K562 (cell line): Measurements from ENCODE around the gene KIF25. TPM values are rescaled to one million over a fixed set of nuclear protein-coding genes. Genes with fewer than 3 reads are reported as not detected.

Source experiments
- ARID4B ChIP-seq: sonication (generic); formaldehyde crosslinking; IDR thresholded peaks from 2 replicates; pipeline ENCODE4 v1.8.0; 2022; ENCODE audit warnings: mild to moderate bottlenecking, missing genetic modification reagents
- MYC ChIP-seq, 2 experiments: fragments of 250-450 bp in 1 of 2; sonication (Bioruptor Pico) in 1 of 2; IDR thresholded peaks; 2 replicates each; pipeline versions ENCODE4 v1.5.1 to v1.6.1; 2012 to 2021; ENCODE audit warnings: low read depth in 2 of 2, borderline replicate concordance in 1 of 2, improper control_type of control experiment in 1 of 2, low read length in 1 of 2, mild to moderate bottlenecking in 1 of 2, moderate library complexity in 1 of 2
- XRCC4 ChIP-seq: IDR thresholded peaks from one replicate; pipeline ENCODE4 v1.6.1; 2011; ENCODE audit not compliant: insufficient read depth, insufficient read length; ENCODE audit errors: extremely low read depth
- polyA plus RNA-seq, 8 experiments: library from polyadenylated mRNA; depleted of rRNA in 4 of 8; stranded (reverse) in 5 of 8; unstranded in 3 of 8; fragments of >200 nt; fragmentation: Nextera tagmentation in 2 of 8; fragmentation: Illumina TruSeq in 1 of 8; extraction: Ambion mirVana in 2 of 8; extraction: Trizol in 1 of 8; gene quantifications; 2 replicates each; pipeline versions ENCODE4 v1.2.1 to v1.2.3, GENCODE V29; 2011 to 2014; ENCODE audit warnings: inconsistent platforms in 1 of 8, missing spikeins in 1 of 8
- total RNA-seq, 7 experiments: library from RNA; depleted of rRNA in 6 of 7; stranded (reverse); fragments of >200 nt in 6 of 7; fragmentation: Illumina TruSeq in 2 of 7; extraction: Trizol in 2 of 7; gene quantifications; 2 replicates each; pipeline versions ENCODE4 v1.2.1 to v1.2.3, GENCODE V29; 2011 to 2021; ENCODE audit warnings: low replicate concordance in 1 of 7

Gene KIF25
- total and polyA plus RNA-seq, 9 of the 15 experiments (the other 6 are each of a cell fraction or from before 2014, with no cell fraction given) = 0.04 to 0.49 (median 0.23) TPM; not detected in 5

GRCh38 chr6:167984876-167985604, 12.4 kb upstream of the KIF25 start (continued):
- TF ChIP-seq ARID4B (CRISPR knock-in tag) = no peak
- no peak for TF ChIP-seq XRCC4
- TF ChIP-seq MYC (IDR thresholded peaks at IDR 0.05; ENCODE audit: low read depth, low read length) = no peak
- TF ChIP-seq MYC (CRISPR knock-in tag; IDR thresholded peaks at IDR 0.05; ENCODE audit: borderline replicate concordance, low read depth) = no peak
